Gastroesophageal sphincter (tissue), 4 donors: Measurements from ENCODE around the gene CENPX. TPM values are rescaled to one million over a fixed set of nuclear protein-coding genes. Genes with fewer than 3 reads are reported as not detected.

Source experiments
- ATAC-seq: fragments of 150-250 bp; one replicate; pipeline ENCODE4 v1.9.1; 2016; ENCODE audit warnings: mild to moderate bottlenecking, moderate library complexity
- H3K27ac ChIP-seq, 4 donors: fragments of 200-600 bp; sonication (generic) in 3 of 4; 1 replicate in 3 of 4; 2 replicates in 1 of 4; pipeline ENCODE4 v1.5.1; 2016 to 2019
- H3K27me3 ChIP-seq: fragments of 200-600 bp; sonication (generic); one replicate; pipeline ENCODE4 v1.5.1; 2019
- H3K36me3 ChIP-seq, 2 donors: fragments of 200-600 bp; sonication (generic); one replicate each; pipeline ENCODE4 v1.5.1; 2019; ENCODE audit warnings: control low read depth in 1 of 2
- H3K4me1 ChIP-seq, 3 donors: fragments of 200-600 bp; sonication (generic); 1 replicate in 2 of 3; 2 replicates in 1 of 3; pipeline ENCODE4 v1.5.1; 2016 to 2019; ENCODE audit warnings: control low read depth in 2 of 3
- H3K4me3 ChIP-seq, 2 donors: fragments of 200-600 bp; sonication (generic); one replicate each; pipeline ENCODE4 v1.5.1; 2019; ENCODE audit warnings: mild to moderate bottlenecking in 1 of 2, moderate library complexity in 1 of 2
- H3K9me3 ChIP-seq, 3 donors: fragments of 200-600 bp; sonication (generic); one replicate each; pipeline ENCODE4 v1.5.1; 2017 to 2019; ENCODE audit warnings: control low read depth in 2 of 3
- CTCF ChIP-seq, 4 experiments: fragments of 200-600 bp in 2 of 4; fragments of 450-650 bp in 2 of 4; sonication (generic) in 1 of 4; IDR thresholded peaks; one replicate each; pipeline ENCODE4 v1.5.1; 2017 to 2019; ENCODE audit warnings: antibody characterized with exemption in 4 of 4, mild to moderate bottlenecking in 2 of 4, moderate library complexity in 2 of 4
- EP300 ChIP-seq: sonication (generic); formaldehyde crosslinking; IDR thresholded peaks from one replicate; pipeline ENCODE4 v1.6.1; 2017; ENCODE audit warnings: antibody characterized with exemption, mild to moderate bottlenecking
- POLR2A ChIP-seq, 2 donors: fragments of 450-650 bp; IDR thresholded peaks; one replicate each; pipeline ENCODE4 v1.6.1; 2017; ENCODE audit warnings: antibody characterized with exemption in 2 of 2, mild to moderate bottlenecking in 2 of 2, moderate library complexity in 1 of 2
- POLR2AphosphoS5 ChIP-seq: sonication (generic); formaldehyde crosslinking; IDR thresholded peaks from one replicate; pipeline ENCODE4 v1.6.1; 2017; ENCODE audit warnings: antibody characterized with exemption
- WGBS, 2 donors: methylation state at CpG; one replicate each; pipeline ENCODE4 v1.1.5; 2018; ENCODE audit warnings: low coverage in 1 of 2; 5-methylcytosine and 5-hydroxymethylcytosine counted together
- total RNA-seq, 4 donors: library from RNA; depleted of rRNA; stranded (reverse); fragments of >200 nt; gene quantifications; one replicate each; pipeline ENCODE4 v1.1.0, GENCODE V29; 2016

CENPX gene
- total RNA-seq = 100 to 1,000 TPM in 1 of 4 donors, 10 to 100 TPM in 3; 65.3 to 110 (median 78.8) TPM

GRCh38 chr17:82022310-82022980, at the start of gene CENPX:
Gene CENPX, minus strand, starts transcription at chr17:82022878. Its CDS starts 17 bp downstream, at chr17:82022861.
- H3K4me1 ChIP-seq = peaks cover 0 to 49% (median 25%) of the 10 kb centered on the region in 3 donors
- ATAC-seq = no peak
- no peaks in the 10 kb centered on the region for H3K27me3 ChIP-seq
- TF ChIP-seq POLR2A (IDR thresholded peaks at IDR 0.05) (peak; percentile 53 to 68), CTCF (IDR thresholded peaks at IDR 0.05) (peak in 1 of 4 experiments; percentile 17), EP300 (no peak), POLR2AphosphoS5 (peak; percentile 29)
- peak within 1 kb of the TSS in 3 of 4 donors; percentile 82 to 85 (median 82) for H3K27ac ChIP-seq
- WGBS, 2 donors = 0% methylated on average over 2 of the region's 64 CpGs; no CpG with 5 or more reads in 1 of the 2 donors
- peaks cover 0 to 36% of the 10 kb centered on the region in 2 donors for H3K36me3 ChIP-seq
- H3K9me3 ChIP-seq = no peaks in the 10 kb centered on the region
- H3K4me3 ChIP-seq = peak within 1 kb of the TSS; percentile 68 to 94

GRCh38 chr17:82070611-82071010, 47.9 kb upstream of the CENPX start:
- Histone ChIP-seq H3K4me1 (peaks cover 0 to 10% (median 7%) of the 10 kb centered on the region in 3 donors), H3K9me3 (no peaks in the 10 kb centered on the region), H3K36me3 (no peaks in the 10 kb centered on the region), H3K27me3 (no peaks in the 10 kb centered on the region), H3K27ac (no peak overlapping the region), H3K4me3 (no peak overlapping the region)
- TF ChIP-seq CTCF (IDR thresholded peaks at IDR 0.05) (no peak), POLR2A (IDR thresholded peaks at IDR 0.05) (no peak), POLR2AphosphoS5 (no peak)
- no peak for ATAC-seq

- Histone ChIP-seq H3K27ac (peak within 1 kb of the TSS; percentile 62 to 95 (median 90)), H3K27me3 (no peaks in the 10 kb centered on the region), H3K4me3 (peak within 1 kb of the TSS; percentile 72 to 85), H3K9me3 (no peaks in the 10 kb centered on the region), H3K36me3 (peaks cover 0 to 36% of the 10 kb centered on the region in 2 donors), H3K4me1 (peaks cover 0 to 29% (median 19%) of the 10 kb centered on the region in 3 donors)
- WGBS, 2 donors = 31 to 100% methylated on average over 1 to 12 of the region's 88 CpGs
- peak; percentile 52 for TF ChIP-seq POLR2AphosphoS5
- TF ChIP-seq POLR2A (IDR thresholded peaks at IDR 0.05) = peak; percentile 23 to 69
- no peak for TF ChIP-seq EP300
- peak; percentile 89 for ATAC-seq
Observed at GRCh38 chr17:82065638-82066303, 43.1 kb upstream of the CENPX start, which contains the start of gene DUS1L. Gene DUS1L, minus strand, starts transcription at chr17:82065804. Its CDS starts 745 bp downstream, at chr17:82065059.

GRCh38 chr17:82065193-82065637, 42.5 kb upstream of the CENPX start:
- H3K27me3 ChIP-seq = no peaks in the 10 kb centered on the region
- no CpG with 5 or more reads among the region's 47 CpGs for WGBS, 2 donors
- H3K36me3 ChIP-seq = peaks cover 0 to 41% of the 10 kb centered on the region in 2 donors
- peak overlapping the region; percentile 62 to 95 (median 90) for H3K27ac ChIP-seq
- peak; percentile 47 for ATAC-seq
- TF ChIP-seq CTCF (IDR thresholded peaks at IDR 0.05) = no peak
- TF ChIP-seq POLR2AphosphoS5 = no peak
- no peak for TF ChIP-seq EP300
- TF ChIP-seq POLR2A (IDR thresholded peaks at IDR 0.05) = no peak
- peaks cover 0 to 29% (median 19%) of the 10 kb centered on the region in 3 donors for H3K4me1 ChIP-seq
- H3K4me3 ChIP-seq = peak overlapping the region; percentile 72 to 85
- H3K9me3 ChIP-seq = no peaks in the 10 kb centered on the region

- no peaks in the 10 kb centered on the region for H3K27me3 ChIP-seq
- WGBS, 2 donors = no CpG with 5 or more reads among the region's 36 CpGs
- H3K36me3 ChIP-seq = peaks cover 0 to 47% of the 10 kb centered on the region in 2 donors
- no peak for ATAC-seq
- peaks cover 0 to 29% (median 19%) of the 10 kb centered on the region in 3 donors for H3K4me1 ChIP-seq
- peak overlapping the region; percentile 72 to 85 for H3K4me3 ChIP-seq
- peak overlapping the region; percentile 62 to 95 (median 90) for H3K27ac ChIP-seq
- H3K9me3 ChIP-seq = no peaks in the 10 kb centered on the region
- no peak for TF ChIP-seq POLR2A (IDR thresholded peaks at IDR 0.05)
Observed at GRCh38 chr17:82064433-82065192, 41.9 kb upstream of the CENPX start.
